NCI-H2227 treated with DMSO at 0.1 percent for 48 hours (cell line): ENCODE results near the gene LRRC37A.
"Not testable (repeated sequence)": the region's sequence is repeated elsewhere in the genome, so short reads cannot be mapped to it uniquely, and the experiment has no call there.

Experiments
- DNase-seq: peaks from one replicate; lab custom pipeline; 2025; lab: John Stamatoyannopoulos, UW

The LRRC37A gene

GRCh38 chr17:46287587-46287986 lies 7.3 kb upstream of the LRRC37A start:
- not testable (repeated sequence) for DNase-seq

DNA sequence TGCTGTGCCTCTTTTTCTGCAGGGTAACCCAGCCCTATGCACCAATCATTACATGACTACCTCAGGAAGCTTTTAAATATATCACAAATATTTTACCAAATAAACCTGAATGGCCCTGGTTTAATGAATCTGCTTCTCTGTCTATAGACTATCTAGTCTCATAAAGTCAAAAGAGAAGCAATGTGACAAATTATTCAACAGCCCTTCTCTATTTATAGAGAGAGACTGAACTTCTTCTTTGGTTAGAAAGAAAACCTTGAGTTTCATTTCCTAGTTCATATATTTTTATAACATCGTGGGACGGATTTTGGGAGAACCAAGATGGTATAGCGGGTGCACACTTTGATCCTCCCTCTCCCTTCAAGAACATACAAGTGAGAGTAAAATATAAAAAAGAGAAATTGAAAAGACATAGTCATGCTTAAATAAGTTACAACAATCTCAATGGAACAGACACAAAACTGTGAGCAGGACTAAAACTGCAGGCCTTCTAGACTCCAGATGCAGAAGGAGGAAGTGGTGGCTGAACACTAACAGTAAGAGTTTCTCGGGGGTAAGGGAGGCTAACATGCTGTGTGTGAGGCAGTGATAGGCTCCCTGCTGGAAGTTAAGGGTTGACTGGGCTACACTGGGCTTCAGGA lies 3.9 kb upstream of the LRRC37A start:
- not testable (repeated sequence) for DNase-seq

GRCh38 chr17:46291618-46292017 lies 3.3 kb upstream of the LRRC37A start:
- DNase-seq = not testable (repeated sequence)

- not testable (repeated sequence) for DNase-seq
These were observed 46.3 kb downstream of the LRRC37A start for GRCh38 chr17:46341220-46341619.

DNA sequence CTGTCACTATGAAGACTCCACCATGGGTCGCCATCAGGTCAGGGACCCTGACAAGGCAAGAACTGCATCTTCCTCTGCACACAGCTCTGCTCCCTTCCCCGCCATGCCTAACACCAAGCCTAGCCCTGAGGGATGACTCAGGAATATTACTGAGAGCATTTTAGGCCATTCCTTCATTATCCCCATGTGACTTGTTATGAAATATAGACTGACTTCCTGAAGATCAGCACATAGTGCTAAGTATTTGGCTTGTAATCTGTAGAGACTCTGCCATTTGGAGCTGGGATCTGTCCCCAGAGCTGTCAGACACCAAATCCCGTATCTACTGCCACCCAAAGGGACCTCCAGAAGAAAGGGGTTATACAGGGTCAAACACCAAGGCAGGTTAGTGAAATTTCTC lies 47.2 kb downstream of the LRRC37A start:
- DNase-seq = not testable (repeated sequence)

GRCh38 chr17:46348345-46348744 lies 53.4 kb downstream of the LRRC37A start:
- DNase-seq = not testable (repeated sequence)

- DNase-seq = not testable (repeated sequence)
These were observed 54.1 kb downstream of the LRRC37A start for GRCh38 chr17:46349060-46349459.

DNA sequence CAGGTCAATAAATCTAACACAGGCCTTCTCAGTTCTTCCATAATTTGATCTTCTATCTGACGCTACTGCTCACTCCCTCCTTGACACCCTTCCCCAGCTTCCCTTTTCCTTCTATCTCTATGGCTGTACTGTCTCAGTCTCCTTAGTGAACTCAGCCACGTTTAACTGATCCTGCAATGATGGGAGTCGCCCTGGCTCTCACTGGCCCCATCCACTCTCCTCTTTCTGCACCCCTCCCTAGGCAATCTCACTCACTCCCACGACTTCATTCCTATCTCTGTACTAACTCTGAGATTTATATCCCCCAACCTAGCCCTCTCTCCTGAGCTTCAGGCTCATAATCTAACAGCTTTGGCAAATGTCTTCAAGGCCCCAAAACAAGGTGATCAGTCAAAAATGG lies 58.9 kb downstream of the LRRC37A start:
- DNase-seq = not testable (repeated sequence)

GRCh38 chr17:46361145-46361735 lies 66.3 kb downstream of the LRRC37A start:
- DNase-seq = not testable (repeated sequence)

- DNase-seq = not testable (repeated sequence)
These were observed 66.8 kb downstream of the LRRC37A start, which contains the start of gene ARL17B for GRCh38 chr17:46361755-46362154. TSS of gene ARL17B (minus strand) at chr17:46361766. CDS start at chr17:46358397, 3,369 bp downstream.

DNA sequence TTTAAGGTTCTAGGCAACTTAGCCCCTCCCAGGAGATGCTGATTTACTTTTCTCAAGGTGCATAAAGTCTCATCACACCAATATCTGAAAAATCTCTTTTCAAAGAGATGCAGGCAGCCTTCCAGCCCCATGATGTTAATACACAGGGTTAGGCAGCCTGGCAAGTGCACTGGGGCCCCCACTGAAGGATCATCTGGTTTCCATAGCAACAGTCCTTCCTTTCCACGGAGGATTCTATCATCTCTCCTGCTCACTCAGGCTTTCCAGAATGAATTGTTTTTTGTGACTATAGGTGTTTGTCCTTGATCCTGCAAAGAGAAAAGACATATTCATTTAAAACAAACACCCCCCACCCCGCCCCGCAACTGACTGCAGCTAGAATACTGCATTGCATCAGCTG lies 72.6 kb downstream of the LRRC37A start:
- not testable (repeated sequence) for DNase-seq

DNA sequence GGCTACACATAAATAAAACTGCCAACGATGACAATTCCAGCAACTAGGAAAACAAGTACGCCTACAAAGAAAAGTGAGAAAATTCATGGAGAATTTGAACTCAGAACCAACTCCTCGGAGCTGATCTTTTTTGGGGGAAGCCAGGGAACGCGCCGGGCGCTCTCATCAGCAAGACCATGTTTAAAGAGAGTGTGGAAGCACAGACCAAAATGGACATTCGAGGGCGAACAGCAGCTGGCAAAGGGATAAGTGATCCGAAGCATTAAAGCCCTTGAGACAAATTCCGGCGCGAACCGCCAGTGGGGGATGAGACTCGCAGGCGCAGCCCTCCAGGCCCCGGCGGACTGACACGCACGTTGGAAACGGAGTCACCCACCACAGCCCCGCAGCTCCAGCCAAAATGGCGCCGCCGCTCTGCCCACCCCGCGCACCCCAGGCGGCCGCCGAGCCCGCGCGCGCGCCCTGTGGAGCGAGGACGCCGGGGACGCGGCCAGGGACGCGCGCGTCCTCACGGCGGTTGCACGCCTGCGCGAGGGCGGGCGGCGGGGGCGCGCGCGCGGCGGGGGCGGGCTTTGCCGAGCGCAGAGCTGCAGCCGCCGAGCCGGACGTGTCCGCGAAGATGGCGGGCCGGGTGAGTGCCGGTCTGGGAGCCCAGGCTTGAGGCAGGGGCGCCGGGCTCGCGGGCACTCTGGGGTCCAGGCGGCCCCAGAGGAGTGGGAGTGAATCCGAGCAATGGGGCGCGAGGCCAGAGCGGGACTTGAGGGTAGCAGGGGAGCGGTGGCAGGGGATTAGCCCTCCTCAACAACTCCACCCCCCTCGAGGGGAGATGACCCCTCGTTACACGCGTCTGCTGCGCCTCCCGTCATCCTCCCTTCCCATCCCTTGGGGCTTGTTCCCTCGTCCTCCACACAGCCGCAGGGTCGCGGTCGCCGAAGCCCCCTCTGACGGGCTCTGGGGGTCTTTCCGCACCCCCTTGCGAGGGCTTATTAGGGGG lies 77.6 kb downstream of the LRRC37A start:
- not testable (repeated sequence) for DNase-seq

DNA sequence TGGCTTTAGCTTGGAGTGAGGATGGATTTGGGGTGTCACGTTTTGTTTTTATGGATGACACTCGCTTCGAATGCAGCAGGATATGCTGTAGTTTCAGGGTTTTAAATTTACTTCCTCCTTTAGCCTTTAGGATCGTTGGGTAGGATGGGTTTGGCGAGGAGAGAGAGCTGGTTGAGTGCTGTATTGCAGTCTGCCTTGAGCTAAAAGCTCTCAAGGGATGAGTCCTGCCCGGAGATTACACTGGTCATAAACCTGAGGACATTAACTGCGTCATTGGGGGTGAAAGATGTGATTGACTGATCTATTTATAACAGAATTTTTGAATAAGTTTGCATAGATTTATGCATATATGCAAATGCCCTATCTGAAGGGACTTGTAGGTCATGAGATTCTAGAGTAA lies 78.5 kb downstream of the LRRC37A start:
- DNase-seq = not testable (repeated sequence)

DNA sequence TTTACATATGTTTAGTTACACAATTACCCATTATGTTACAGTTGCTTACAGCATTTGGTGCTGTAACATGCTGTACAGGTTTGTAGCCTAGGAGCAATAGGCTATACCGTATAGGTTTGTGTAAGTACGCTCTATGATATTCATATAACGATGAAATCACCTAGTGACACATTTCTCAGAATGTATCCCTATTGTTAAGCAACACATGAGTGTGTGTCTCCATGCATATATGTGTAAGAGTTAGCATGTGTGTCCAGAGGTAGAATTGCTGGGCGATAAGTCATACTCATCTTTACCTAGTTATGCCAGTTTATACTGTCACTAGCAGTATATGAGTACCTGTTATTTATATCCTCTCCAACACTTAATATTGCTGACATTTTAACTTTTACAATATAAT lies 88.2 kb downstream of the LRRC37A start:
- DNase-seq = not testable (repeated sequence)

GRCh38 chr17:46385491-46385890 lies 90.6 kb downstream of the LRRC37A start:
- not testable (repeated sequence) for DNase-seq
